NOMO-1 treated with dmso at 0.1 percent for 144 hours (cell line): Measurements from ENCODE around the gene FBXL14.

Source experiments
- DNase-seq: peaks from one replicate; lab custom pipeline; 2025; ENCODE audit not compliant: unreplicated experiment; lab: John Stamatoyannopoulos, UW

Gene FBXL14

GRCh38 chr12:1517734-1518525 is 76.5 kb downstream of the FBXL14 start:
- DNase-seq: no peak

- no peak for DNase-seq
Measured at GRCh38 chr12:1517007-1517406, 77.4 kb downstream of the FBXL14 start.
